ENCODE measurements around the gene ODAD3. TPM values are rescaled to one million over a fixed set of nuclear protein-coding genes. Genes with fewer than 3 reads are reported as not detected.

ODAD3 gene
- total and polyA plus RNA-seq, 2 of the 13 experiments (the other 11 are each of a cell fraction or from before 2014, with no cell fraction given): 0.04 to 0.08 TPM

- TF ChIP-seq LRRFIP1 (CRISPR knock-in tag; conservative IDR thresholded peaks at IDR 0.05) (no peak), TAF1 (CRISPR knock-in tag; IDR thresholded peaks at IDR 0.05) (no peak), GABPA (IDR thresholded peaks at IDR 0.05; ENCODE audit: low read depth, low read length) (no peak), GABPA (CRISPR knock-in tag; IDR thresholded peaks at IDR 0.05; ENCODE audit: low read depth) (no peak), PRDM10 (CRISPR knock-in tag; IDR thresholded peaks at IDR 0.05; ENCODE audit: low read depth) (no peak), YY1 (IDR thresholded peaks at IDR 0.05; ENCODE audit: insufficient read depth, insufficient replicate concordance, low read depth, low read length) (peak; percentile 48), ZSCAN20 (CRISPR knock-in tag; IDR thresholded peaks at IDR 0.05; ENCODE audit: borderline replicate concordance) (peak; percentile 45; the same call in 1 of the 2 replicates), ZNF317 (CRISPR knock-in tag; IDR thresholded peaks at IDR 0.05) (no peak), ZNF562 (CRISPR knock-in tag; IDR thresholded peaks at IDR 0.05; ENCODE audit: borderline replicate concordance) (no peak), GLMP (CRISPR knock-in tag; IDR thresholded peaks at IDR 0.05; ENCODE audit: borderline replicate concordance) (no peak), SP4 (CRISPR knock-in tag; IDR thresholded peaks at IDR 0.05) (peak; percentile 10; the same call in 1 of the 2 replicates), ZNF451 (CRISPR knock-in tag; IDR thresholded peaks at IDR 0.05) (no peak; the same call in 1 of the 2 replicates), XRCC5 (optimal IDR thresholded peaks at IDR 0.05; ENCODE audit: low read length) (peak; percentile 78), SIN3A (IDR thresholded peaks at IDR 0.05; ENCODE audit: borderline replicate concordance, low read depth, low read length) (peak; percentile 28; the same call in 1 of the 2 replicates)
- TF ChIP-seq, protein P1, sequence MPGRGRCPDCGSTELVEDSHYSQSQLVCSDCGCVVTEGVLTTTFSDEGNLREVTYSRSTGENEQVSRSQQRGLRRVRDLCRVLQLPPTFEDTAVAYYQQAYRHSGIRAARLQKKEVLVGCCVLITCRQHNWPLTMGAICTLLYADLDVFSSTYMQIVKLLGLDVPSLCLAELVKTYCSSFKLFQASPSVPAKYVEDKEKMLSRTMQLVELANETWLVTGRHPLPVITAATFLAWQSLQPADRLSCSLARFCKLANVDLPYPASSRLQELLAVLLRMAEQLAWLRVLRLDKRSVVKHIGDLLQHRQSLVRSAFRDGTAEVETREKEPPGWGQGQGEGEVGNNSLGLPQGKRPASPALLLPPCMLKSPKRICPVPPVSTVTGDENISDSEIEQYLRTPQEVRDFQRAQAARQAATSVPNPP (CRISPR knock-in tag; IDR thresholded peaks at IDR 0.05): no peak
- TF ChIP-seq, protein P2, sequence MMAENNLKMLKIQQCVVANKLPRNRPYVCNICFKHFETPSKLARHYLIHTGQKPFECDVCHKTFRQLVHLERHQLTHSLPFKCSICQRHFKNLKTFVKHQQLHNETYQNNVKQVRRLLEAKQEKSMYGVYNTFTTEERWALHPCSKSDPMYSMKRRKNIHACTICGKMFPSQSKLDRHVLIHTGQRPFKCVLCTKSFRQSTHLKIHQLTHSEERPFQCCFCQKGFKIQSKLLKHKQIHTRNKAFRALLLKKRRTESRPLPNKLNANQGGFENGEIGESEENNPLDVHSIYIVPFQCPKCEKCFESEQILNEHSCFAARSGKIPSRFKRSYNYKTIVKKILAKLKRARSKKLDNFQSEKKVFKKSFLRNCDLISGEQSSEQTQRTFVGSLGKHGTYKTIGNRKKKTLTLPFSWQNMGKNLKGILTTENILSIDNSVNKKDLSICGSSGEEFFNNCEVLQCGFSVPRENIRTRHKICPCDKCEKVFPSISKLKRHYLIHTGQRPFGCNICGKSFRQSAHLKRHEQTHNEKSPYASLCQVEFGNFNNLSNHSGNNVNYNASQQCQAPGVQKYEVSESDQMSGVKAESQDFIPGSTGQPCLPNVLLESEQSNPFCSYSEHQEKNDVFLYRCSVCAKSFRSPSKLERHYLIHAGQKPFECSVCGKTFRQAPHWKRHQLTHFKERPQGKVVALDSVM (CRISPR knock-in tag; IDR thresholded peaks at IDR 0.05): peak; percentile 92
These were observed 51.8 kb downstream of the ODAD3 start (continued) for GRCh38 chr19:11382898-11383705.
